ENCODE data around the gene EIF4G3. TPM values are rescaled to one million over a fixed set of nuclear protein-coding genes. Genes with fewer than 3 reads are reported as not detected.

Gene EIF4G3
- total RNA-seq, 1 experiment from 2014 or later: 66.8 TPM

DNA sequence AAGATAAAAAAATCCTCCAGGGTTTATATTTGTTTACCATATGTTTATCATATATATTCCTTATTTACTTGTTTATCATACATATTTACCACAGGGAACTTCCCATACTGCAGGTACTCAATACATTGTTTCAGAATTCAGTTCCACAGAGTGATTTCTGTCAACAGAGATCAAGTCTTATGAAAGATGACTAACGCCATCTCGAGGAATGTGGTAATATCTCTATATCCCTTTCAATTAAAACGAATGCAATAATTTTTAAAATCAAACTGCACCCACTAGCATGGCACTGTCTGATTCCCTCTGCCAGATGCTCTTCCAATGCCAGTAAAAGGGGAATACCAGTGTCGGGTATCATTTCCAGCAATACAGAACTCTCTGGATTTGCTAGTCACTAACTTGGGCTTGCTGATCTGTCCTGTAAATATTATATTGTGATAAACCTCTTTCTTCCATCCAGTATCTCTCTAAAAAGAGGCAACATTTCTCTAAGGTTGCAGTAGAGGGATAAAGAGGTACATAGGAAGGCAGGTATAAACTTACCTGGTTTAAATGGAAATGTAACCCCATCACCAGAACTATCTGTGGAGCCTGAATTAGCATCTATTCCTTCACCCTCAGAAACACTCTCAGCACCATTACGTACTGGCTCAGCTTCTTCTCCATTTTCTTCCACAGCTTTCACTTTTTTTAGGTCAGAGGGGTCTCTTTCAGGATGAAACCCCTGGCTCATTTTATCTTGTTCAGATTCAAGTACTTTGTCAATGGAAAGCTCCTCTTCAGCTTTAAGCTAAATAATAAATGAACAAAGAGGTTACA, 277.3 kb downstream of the EIF4G3 start:
- peaks cover 32% of the 10 kb centered on the region for H3K36me3 ChIP-seq
- no peak for DNase-seq
- no peak overlapping the region for H3K27ac ChIP-seq
- H3K4me1 ChIP-seq: peaks cover 5% of the 10 kb centered on the region; the same call in 1 of the 2 replicates
- no peak overlapping the region for H3K4me3 ChIP-seq
- H3K9me3 ChIP-seq (replicated peaks): no peaks in the 10 kb centered on the region
- no peaks in the 10 kb centered on the region for H3K27me3 ChIP-seq

DNA sequence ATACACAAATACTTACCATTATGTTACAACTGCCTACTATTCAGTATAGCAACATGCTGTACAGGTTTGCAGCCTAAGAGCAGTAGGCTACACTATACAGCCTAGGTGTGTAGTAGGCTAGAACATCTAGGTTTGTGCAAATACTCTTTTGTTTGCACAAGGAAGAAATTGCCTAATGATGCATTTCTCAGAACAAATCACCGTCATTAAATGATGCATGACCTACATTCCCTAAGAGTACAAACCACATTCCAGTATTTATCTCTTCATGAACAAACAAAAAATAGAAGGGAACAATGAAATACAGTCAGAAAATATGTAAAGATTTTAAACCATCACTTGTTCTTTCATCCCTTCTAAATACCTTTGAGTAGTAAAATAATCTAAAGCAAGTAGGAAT, 279.9 kb downstream of the EIF4G3 start:
- DNase-seq: no peak
- Histone ChIP-seq H3K27ac (no peak overlapping the region), H3K4me3 (no peak overlapping the region), H3K36me3 (peaks cover 42% of the 10 kb centered on the region), H3K27me3 (no peaks in the 10 kb centered on the region), H3K4me1 (no peaks in the 10 kb centered on the region), H3K9me3 (replicated peaks) (no peaks in the 10 kb centered on the region)

DNA sequence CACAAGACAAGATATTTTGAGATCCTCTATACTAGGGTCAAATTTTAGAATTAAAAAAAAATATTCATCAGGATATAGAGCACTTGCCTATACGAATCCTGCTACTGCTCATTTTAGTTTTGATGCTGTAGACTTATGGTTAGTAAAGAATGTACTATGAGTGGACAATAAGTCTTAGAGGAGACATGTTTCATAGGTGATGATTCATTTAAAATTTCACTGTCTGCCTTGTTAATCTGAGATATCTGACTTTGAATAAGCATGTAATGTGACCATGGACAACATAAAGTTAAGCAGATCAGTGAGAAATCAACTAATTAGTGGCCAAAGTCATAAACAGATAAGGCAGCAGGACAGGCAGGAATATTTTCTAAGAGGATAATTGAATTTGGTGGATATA, 282.8 kb downstream of the EIF4G3 start:
- Histone ChIP-seq H3K27me3 (no peaks in the 10 kb centered on the region), H3K36me3 (peaks cover 46% of the 10 kb centered on the region), H3K9me3 (replicated peaks) (no peaks in the 10 kb centered on the region), H3K27ac (no peak overlapping the region), H3K4me3 (no peak overlapping the region), H3K4me1 (no peaks in the 10 kb centered on the region)
- DNase-seq: no peak

DNA sequence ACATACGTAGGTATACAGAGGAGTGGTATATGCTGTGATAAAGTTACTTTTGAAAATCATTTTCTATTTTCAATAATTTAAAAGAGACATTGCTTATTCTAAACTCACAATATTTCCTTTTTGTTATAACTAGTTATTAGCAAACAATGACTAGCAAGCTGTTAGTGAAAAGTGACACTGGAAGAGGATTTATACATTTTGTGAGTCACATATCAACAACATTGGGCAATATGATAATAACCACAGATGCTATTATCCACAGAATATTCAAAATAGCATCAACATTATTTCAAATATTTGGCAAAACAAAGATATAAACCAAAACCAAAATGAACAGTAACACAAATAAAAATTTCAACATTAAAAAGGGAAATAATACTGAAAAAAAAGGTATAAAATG, 285.6 kb downstream of the EIF4G3 start:
- peaks cover 56% of the 10 kb centered on the region for H3K36me3 ChIP-seq
- H3K9me3 ChIP-seq (replicated peaks): no peaks in the 10 kb centered on the region
- H3K4me1 ChIP-seq: peaks cover 16% of the 10 kb centered on the region
- H3K4me3 ChIP-seq: no peak overlapping the region
- no peak for DNase-seq
- no peaks in the 10 kb centered on the region for H3K27me3 ChIP-seq
- H3K27ac ChIP-seq: no peak overlapping the region

DNA sequence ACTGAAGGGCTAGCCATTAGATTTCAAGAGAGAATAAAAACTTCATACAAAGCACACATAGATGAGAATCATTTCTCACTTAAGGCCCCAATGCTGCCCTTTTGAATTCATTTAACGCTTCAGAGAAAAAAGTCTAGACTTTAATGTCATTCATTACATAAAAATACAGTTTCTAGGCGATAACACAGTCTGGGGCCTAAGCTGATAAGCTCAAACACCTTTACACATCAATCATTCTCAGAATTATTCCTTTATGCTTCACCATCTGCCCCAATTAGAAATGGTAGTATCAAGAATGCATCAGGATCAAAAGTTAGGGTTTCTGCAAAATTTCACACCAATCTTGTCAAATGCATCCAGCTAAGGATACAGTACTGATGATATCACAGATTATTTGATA, 289.5 kb downstream of the EIF4G3 start:
- H3K27ac ChIP-seq: peak overlapping the region; percentile 40
- H3K4me1 ChIP-seq: peaks cover 16% of the 10 kb centered on the region
- peak in 1 of 2 experiments; percentile 50 for DNase-seq
- H3K36me3 ChIP-seq: peaks cover 34% of the 10 kb centered on the region
- no peaks in the 10 kb centered on the region for H3K27me3 ChIP-seq
- H3K9me3 ChIP-seq (replicated peaks): no peaks in the 10 kb centered on the region
- H3K4me3 ChIP-seq: no peak overlapping the region

DNA sequence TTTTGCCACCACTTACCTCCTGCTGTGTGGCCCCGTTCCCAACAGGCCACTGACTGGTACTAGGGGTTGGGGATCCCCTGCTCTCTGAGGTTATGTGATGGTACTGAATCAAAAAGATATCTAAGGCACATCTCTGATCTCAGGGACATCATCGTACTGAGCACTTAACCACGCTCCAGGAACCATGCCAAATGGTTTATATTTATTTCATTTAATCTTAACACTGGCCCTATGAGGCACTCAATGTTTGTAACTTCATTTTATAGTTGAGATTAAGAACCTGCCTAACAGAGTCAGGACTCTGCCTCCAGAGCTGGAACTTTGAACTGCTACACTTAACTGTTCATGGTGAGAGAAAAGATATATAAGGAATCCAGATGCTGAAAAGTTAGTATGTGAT, 291.6 kb downstream of the EIF4G3 start:
- no peaks in the 10 kb centered on the region for H3K9me3 ChIP-seq (replicated peaks)
- H3K4me3 ChIP-seq: no peak overlapping the region
- no peaks in the 10 kb centered on the region for H3K27me3 ChIP-seq
- peaks cover 25% of the 10 kb centered on the region for H3K36me3 ChIP-seq
- peaks cover 16% of the 10 kb centered on the region for H3K4me1 ChIP-seq
- H3K27ac ChIP-seq: no peak overlapping the region
- DNase-seq: no peak

DNA sequence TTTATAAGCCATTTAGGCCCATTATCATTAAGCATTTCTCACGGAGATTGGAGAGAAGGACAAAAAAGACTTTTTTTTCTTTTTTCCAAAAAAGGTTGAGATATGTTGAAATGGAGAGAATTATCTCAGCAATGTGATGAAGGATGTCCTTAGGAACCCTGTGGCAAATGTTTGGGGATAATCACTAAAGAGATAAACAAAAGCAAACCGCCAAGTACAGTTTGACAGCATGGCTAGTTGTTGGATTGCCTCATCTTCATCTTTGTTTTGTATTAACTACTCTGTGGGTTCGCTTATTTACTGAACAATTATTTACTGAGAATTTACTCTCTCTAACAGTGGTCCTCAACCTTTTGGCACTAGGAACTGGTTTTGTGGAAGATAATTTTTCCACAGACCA, 292.2 kb downstream of the EIF4G3 start:
- Histone ChIP-seq H3K27me3 (no peaks in the 10 kb centered on the region), H3K9me3 (replicated peaks) (no peaks in the 10 kb centered on the region), H3K4me3 (no peak overlapping the region), H3K27ac (no peak overlapping the region), H3K4me1 (peaks cover 16% of the 10 kb centered on the region), H3K36me3 (peaks cover 27% of the 10 kb centered on the region)
- no peak for DNase-seq

DNA sequence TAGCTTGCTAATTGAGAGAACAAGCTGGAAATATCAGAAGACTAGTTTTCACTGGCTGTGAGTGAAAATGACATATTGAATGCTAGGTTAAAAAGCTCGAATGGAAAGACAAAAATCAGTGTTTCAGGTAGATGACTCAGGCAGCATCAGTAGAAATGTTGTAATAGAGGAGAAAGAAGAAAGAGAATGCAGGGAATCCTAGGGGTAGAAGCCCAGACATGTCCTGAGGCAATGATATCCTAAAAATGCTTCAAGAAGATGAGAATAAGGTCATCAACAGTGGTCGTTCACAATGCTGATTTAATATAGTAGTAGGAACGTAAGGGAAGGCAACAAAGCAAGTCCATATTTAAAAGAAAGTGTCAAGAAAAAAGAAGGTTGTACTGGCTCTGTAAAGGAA, 292.9 kb downstream of the EIF4G3 start:
- peaks cover 16% of the 10 kb centered on the region for H3K4me1 ChIP-seq
- H3K27ac ChIP-seq: no peak overlapping the region
- H3K36me3 ChIP-seq: peaks cover 35% of the 10 kb centered on the region
- H3K27me3 ChIP-seq: no peaks in the 10 kb centered on the region
- no peak for DNase-seq
- H3K9me3 ChIP-seq (replicated peaks): no peaks in the 10 kb centered on the region
- H3K4me3 ChIP-seq: no peak overlapping the region

DNA sequence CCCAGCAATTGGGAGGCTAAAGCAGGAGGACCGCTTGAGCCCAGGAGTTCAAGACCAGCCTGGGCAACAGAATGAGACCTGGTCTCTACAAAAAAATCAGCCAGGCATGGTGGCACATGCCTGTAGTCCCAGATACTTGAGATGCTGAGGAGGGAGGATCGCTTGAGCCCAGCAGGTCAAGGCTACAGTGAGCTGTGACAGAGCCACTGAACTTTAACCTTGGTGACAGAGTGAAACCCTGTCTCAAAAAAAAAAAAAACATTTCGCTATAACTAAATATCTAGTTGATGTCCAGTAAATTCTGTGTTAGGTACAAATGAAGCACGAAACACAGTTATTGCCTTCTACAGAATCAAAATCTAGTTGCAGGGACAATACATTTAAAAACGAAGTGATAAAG, 293.9 kb downstream of the EIF4G3 start:
- Histone ChIP-seq H3K27ac (no peak overlapping the region), H3K4me1 (peaks cover 13% of the 10 kb centered on the region), H3K4me3 (no peak overlapping the region), H3K27me3 (no peaks in the 10 kb centered on the region), H3K36me3 (peaks cover 37% of the 10 kb centered on the region), H3K9me3 (replicated peaks) (no peaks in the 10 kb centered on the region)
- no peak for DNase-seq

DNA sequence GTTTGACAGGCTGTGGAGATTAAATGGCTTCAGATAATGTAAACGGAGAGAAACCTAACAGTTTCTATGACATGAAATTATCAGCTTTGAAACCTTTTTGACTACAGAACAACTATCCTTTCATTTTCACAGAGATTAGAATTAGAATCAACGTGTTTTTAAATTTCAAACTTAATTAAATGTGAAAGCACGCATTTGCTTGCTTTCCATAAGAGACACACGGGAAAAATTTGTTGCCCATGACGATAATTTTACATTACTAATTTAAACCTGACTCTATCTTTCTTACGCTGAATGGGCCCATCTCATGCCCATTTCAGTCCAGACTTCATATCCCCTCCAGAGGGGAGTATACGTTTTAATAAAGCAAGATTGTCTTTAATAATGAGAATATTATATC, 297.9 kb downstream of the EIF4G3 start:
- Histone ChIP-seq H3K27ac (no peak overlapping the region), H3K27me3 (no peaks in the 10 kb centered on the region), H3K4me3 (no peak overlapping the region), H3K36me3 (peaks cover 32% of the 10 kb centered on the region), H3K4me1 (no peaks in the 10 kb centered on the region), H3K9me3 (replicated peaks) (no peaks in the 10 kb centered on the region)
- DNase-seq: no peak

DNA sequence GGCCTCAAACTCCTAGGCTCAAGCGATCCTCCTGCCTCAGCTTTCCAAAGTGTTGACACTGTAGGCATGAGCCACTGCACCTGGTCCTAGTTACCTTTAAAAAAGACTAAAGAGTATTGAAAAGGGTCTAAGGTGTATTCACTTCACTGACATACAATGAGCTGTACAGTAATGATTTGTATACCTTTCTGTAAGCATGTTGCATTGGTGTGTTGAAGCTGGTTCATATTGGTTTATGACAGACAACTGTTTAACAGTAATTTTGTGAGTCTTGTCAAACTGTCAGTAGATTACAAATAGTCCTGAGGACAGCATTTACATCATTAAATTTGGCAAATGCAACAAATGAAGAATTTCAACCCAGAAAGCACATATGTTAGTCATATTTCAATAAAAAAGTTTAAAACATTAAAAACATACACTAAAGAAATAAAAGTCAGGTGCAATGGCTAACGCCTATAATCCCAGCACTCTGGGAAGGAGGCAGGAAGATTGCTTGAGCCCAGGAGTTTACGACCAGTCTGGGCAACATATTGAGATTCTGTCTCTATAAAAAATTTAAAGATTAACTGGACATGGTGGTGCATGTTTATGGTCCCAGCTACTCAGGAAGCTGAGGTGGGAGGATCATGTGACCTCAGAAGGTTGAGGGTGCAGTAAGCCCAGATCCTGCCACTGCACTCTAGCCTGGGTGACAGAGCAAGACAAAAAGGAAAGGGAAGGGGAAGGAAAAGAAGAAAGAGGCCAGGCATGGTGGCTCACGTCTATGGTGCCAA, 301.3 kb downstream of the EIF4G3 start:
- H3K4me3 ChIP-seq: no peak overlapping the region
- H3K27me3 ChIP-seq: no peaks in the 10 kb centered on the region
- H3K36me3 ChIP-seq: peaks cover 30% of the 10 kb centered on the region
- no peak overlapping the region for H3K27ac ChIP-seq
- no peaks in the 10 kb centered on the region for H3K4me1 ChIP-seq
- H3K9me3 ChIP-seq (replicated peaks): no peaks in the 10 kb centered on the region
- DNase-seq: no peak

DNA sequence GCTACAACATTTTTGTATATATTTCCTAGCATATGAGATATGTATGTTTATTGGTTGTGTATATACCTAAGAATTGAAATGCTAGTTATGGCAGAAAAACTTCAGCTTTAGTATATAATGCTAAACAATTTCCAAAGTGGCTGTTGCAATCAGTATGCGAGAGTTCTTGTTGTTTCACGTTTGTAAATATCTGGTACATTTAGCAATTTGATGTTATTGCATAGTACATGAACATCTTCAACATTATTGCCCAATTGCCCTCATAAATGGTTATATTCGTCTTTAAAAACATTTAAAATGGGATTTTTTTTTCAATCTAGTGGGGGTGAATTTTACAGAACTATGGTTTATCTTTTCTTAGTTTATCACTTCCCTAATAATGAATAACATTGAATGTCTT, 303.4 kb downstream of the EIF4G3 start:
- no peak overlapping the region for H3K4me3 ChIP-seq
- no peaks in the 10 kb centered on the region for H3K27me3 ChIP-seq
- H3K9me3 ChIP-seq (replicated peaks): no peaks in the 10 kb centered on the region
- H3K36me3 ChIP-seq: peaks cover 15% of the 10 kb centered on the region
- DNase-seq: no peak
- peaks cover 1% of the 10 kb centered on the region; the same call in 1 of the 2 replicates for H3K4me1 ChIP-seq
- H3K27ac ChIP-seq: no peak overlapping the region

DNA sequence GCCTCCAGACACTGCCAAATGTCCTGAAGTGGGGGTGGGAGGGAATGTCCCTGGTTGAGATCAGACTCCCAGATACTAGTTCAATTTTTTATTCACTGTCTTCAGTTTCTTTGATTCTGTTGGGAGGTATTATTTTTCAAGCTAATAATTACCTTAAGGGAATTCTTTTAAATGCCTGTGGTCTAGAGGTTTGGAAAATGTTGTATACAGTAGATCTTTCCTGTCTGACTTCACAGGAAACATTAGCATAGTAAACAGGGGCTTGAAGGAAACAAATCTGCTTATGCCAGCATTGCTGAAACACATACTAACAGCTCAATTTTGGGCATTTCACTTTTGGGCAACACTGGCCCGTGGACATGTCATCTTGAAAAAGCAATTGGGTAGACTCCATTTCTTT, 305.3 kb downstream of the EIF4G3 start:
- no peak overlapping the region for H3K4me3 ChIP-seq
- H3K27me3 ChIP-seq: no peaks in the 10 kb centered on the region
- H3K4me1 ChIP-seq: peaks cover 2% of the 10 kb centered on the region; the same call in 1 of the 2 replicates
- H3K36me3 ChIP-seq: peaks cover 12% of the 10 kb centered on the region
- no peak for DNase-seq
- no peak overlapping the region for H3K27ac ChIP-seq
- H3K9me3 ChIP-seq (replicated peaks): no peaks in the 10 kb centered on the region

DNA sequence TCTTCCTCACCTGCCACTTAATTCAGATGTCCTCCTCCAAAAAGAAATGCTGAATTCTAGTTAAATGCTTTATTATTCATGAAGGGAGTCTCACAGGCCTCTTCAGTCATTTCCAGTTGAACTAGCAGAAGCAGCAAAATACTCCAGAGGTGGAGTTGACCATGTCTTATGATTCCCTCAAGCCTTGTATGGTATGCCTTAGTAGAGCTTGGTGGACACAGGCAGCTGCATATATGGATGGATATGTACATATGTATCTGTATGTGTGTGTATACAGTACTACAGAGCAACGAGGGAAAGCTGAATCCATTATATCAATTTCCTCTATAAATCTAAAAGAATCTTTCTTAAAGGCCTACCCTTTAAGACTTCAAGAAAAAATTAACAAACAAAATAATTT, 306.0 kb downstream of the EIF4G3 start:
- no peaks in the 10 kb centered on the region for H3K9me3 ChIP-seq (replicated peaks)
- DNase-seq: no peak
- peaks cover 12% of the 10 kb centered on the region for H3K36me3 ChIP-seq
- H3K4me3 ChIP-seq: no peak overlapping the region
- H3K27ac ChIP-seq: no peak overlapping the region
- H3K4me1 ChIP-seq: peaks cover 2% of the 10 kb centered on the region; the same call in 1 of the 2 replicates
- no peaks in the 10 kb centered on the region for H3K27me3 ChIP-seq

DNA sequence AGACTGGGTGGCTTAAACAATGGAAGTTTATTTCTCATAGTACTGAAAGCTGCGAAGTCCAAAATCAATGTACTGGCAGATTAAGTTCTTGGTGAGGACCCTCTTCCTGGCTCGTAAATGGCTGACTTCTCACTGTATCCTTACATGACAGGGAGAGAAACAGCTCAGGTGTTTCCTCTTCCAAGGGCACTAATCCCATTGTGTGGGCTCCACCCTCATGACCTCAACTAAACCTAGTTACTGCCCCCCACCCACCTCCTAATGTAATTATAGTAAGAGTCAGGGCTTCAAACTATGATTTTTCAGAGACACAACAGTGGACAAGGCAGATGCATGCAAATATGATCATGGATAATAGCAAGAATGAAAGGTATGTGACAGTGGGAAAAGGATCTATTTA, 308.4 kb downstream of the EIF4G3 start:
- Histone ChIP-seq H3K4me1 (peaks cover 2% of the 10 kb centered on the region; the same call in 1 of the 2 replicates), H3K4me3 (no peak overlapping the region), H3K9me3 (replicated peaks) (no peaks in the 10 kb centered on the region), H3K27me3 (no peaks in the 10 kb centered on the region), H3K36me3 (peaks cover 20% of the 10 kb centered on the region), H3K27ac (no peak overlapping the region)
- DNase-seq: no peak

All from SJCRH30 (cell line).